Parathyroid adenoma (tissue), 2 donors: ENCODE measurements around the gene ECM1.

Experiments used
- H2AFZ ChIP-seq: fragments of 300-600 bp; sonication (generic); one replicate; pipeline ENCODE4 v1.7.0; 2017; ENCODE audit warnings: antibody characterized with exemption, mild to moderate bottlenecking
- H3K27ac ChIP-seq: fragments of 300-600 bp; sonication (generic); one replicate; pipeline ENCODE4 v1.7.0; 2017
- H3K27me3 ChIP-seq: fragments of 300-600 bp; sonication (generic); one replicate; pipeline ENCODE4 v1.7.0; 2017; ENCODE audit warnings: low read length; ENCODE audit not compliant: control insufficient read depth, insufficient read depth
- H3K36me3 ChIP-seq: fragments of 300-600 bp; sonication (generic); one replicate; pipeline ENCODE4 v1.7.0; 2017; ENCODE audit warnings: low read length; ENCODE audit not compliant: control insufficient read depth, insufficient read depth
- H3K4me1 ChIP-seq: fragments of 300-600 bp; sonication (generic); one replicate; pipeline ENCODE4 v1.7.0; 2017; ENCODE audit warnings: control low read depth
- H3K4me2 ChIP-seq: fragments of 300-600 bp; sonication (generic); one replicate; pipeline ENCODE4 v1.7.0; 2017; ENCODE audit warnings: low read length
- H3K4me3 ChIP-seq: fragments of 300-600 bp; sonication (generic); one replicate; pipeline ENCODE4 v1.7.0; 2017; ENCODE audit warnings: low read depth, low read length
- H3K79me2 ChIP-seq: fragments of 300-600 bp; sonication (generic); one replicate; pipeline ENCODE4 v1.7.0; 2017; ENCODE audit warnings: control low read depth
- H3K9ac ChIP-seq: fragments of 300-600 bp; sonication (generic); one replicate; pipeline ENCODE4 v1.7.0; 2017; ENCODE audit warnings: mild to moderate bottlenecking
- H3K9me3 ChIP-seq: fragments of 300-600 bp; sonication (generic); one replicate; pipeline ENCODE4 v1.7.0; 2017; ENCODE audit warnings: low read length; ENCODE audit not compliant: control insufficient read depth
- TF ChIP-seq, protein P1 (sequence below): fragments of 300-600 bp; sonication (generic); IDR thresholded peaks from one replicate; pipeline ENCODE4 v1.7.0; 2017; ENCODE audit warnings: antibody characterized with exemption, mild to moderate bottlenecking
- donor health status: primary hyperparathyroidism.

ECM1 gene

DNA sequence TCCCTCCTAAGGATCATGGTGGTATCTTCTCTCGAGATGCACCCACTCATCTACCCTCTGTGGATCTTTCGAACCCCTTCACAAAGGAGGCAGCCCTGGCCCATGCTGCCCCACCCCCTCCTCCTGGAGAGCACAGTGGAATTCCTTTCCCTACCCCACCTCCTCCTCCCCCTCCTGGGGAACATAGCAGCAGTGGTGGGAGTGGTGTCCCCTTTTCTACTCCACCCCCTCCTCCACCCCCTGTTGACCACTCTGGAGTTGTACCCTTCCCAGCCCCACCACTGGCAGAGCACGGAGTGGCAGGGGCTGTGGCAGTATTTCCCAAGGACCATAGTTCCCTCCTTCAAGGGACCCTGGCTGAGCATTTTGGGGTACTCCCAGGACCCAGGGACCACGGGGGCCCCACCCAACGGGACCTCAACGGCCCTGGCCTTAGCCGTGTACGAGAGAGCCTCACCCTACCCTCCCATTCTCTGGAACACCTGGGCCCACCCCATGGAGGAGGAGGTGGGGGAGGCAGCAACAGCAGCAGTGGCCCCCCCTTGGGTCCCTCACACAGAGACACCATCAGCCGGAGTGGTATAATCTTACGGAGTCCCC lies 35.2 kb upstream of the ECM1 start:
- Histone ChIP-seq H3K79me2 (no peaks in the 10 kb centered on the region), H3K4me3 (no peak overlapping the region), H3K27ac (no peak overlapping the region), H3K36me3 (no peaks in the 10 kb centered on the region), H3K9me3 (no peaks in the 10 kb centered on the region), H3K4me1 (no peaks in the 10 kb centered on the region), H3K27me3 (no peaks in the 10 kb centered on the region), H3K9ac (no peak overlapping the region), H3K4me2 (no peak overlapping the region), H2AFZ (no peak overlapping the region)
- TF ChIP-seq, protein P1, sequence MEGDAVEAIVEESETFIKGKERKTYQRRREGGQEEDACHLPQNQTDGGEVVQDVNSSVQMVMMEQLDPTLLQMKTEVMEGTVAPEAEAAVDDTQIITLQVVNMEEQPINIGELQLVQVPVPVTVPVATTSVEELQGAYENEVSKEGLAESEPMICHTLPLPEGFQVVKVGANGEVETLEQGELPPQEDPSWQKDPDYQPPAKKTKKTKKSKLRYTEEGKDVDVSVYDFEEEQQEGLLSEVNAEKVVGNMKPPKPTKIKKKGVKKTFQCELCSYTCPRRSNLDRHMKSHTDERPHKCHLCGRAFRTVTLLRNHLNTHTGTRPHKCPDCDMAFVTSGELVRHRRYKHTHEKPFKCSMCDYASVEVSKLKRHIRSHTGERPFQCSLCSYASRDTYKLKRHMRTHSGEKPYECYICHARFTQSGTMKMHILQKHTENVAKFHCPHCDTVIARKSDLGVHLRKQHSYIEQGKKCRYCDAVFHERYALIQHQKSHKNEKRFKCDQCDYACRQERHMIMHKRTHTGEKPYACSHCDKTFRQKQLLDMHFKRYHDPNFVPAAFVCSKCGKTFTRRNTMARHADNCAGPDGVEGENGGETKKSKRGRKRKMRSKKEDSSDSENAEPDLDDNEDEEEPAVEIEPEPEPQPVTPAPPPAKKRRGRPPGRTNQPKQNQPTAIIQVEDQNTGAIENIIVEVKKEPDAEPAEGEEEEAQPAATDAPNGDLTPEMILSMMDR, result no peak

GRCh38 chr1:150473659-150474058 lies 34.2 kb upstream of the ECM1 start:
- no peaks in the 10 kb centered on the region for H3K36me3 ChIP-seq
- H3K79me2 ChIP-seq, result no peaks in the 10 kb centered on the region
- TF ChIP-seq, protein P1, result no peak
- H3K9ac ChIP-seq, result no peak overlapping the region
- H3K4me1 ChIP-seq, result no peaks in the 10 kb centered on the region
- H3K4me3 ChIP-seq, result no peak overlapping the region
- H3K27ac ChIP-seq, result no peak overlapping the region
- no peaks in the 10 kb centered on the region for H3K9me3 ChIP-seq
- no peak overlapping the region for H3K4me2 ChIP-seq
- no peaks in the 10 kb centered on the region for H3K27me3 ChIP-seq
- no peak overlapping the region for H2AFZ ChIP-seq

DNA sequence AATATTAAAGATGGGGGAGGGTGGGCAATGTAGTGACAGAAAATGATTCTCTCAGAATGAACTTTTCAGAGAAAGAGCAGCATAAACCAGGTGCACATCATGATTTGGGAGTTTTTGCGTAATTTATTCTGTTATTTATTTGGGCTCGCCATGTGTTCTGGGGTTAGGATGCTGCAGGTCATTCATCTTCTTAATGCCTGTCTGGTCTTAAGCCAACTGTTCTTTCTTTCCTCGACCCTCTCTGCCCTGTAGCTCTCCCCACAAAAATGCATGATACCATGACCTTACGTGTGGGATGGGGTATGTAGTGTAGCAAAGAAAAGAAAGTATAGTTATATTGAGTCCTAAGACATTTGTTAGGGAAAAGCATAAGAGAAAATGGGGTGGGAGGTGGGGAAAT lies 33.0 kb upstream of the ECM1 start:
- TF ChIP-seq, protein P1, result no peak
- Histone ChIP-seq H3K79me2 (no peaks in the 10 kb centered on the region), H3K27ac (no peak overlapping the region), H3K4me1 (no peaks in the 10 kb centered on the region), H3K36me3 (no peaks in the 10 kb centered on the region), H3K4me3 (no peak overlapping the region), H2AFZ (no peak overlapping the region), H3K4me2 (no peak overlapping the region), H3K9ac (no peak overlapping the region), H3K27me3 (no peaks in the 10 kb centered on the region), H3K9me3 (no peaks in the 10 kb centered on the region)

DNA sequence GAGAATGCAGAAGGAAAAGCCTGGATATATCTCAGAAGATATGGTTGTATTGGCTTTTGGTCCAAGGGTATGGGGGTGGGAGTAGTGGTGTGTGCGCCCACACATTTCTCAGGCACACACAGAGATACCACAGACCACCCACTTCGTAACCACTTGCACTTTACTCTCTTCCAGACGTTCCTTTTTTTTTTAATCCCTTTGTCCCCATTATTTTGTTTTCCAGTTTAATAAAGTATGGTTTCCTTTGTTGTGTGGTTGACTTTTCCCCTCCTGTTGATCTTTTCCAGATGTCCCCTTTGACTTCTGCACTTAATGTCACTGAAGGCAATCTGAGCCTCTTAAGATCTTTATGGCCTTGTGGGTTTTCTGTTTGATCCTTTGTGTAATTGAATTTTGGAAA lies 31.2 kb upstream of the ECM1 start:
- Histone ChIP-seq H3K79me2 (no peaks in the 10 kb centered on the region), H3K36me3 (no peaks in the 10 kb centered on the region), H3K9me3 (no peaks in the 10 kb centered on the region), H3K27ac (no peak overlapping the region), H3K4me2 (no peak overlapping the region), H3K4me3 (no peak overlapping the region), H3K9ac (no peak overlapping the region), H2AFZ (no peak overlapping the region), H3K4me1 (no peaks in the 10 kb centered on the region), H3K27me3 (no peaks in the 10 kb centered on the region)
- TF ChIP-seq, protein P1, result no peak

DNA sequence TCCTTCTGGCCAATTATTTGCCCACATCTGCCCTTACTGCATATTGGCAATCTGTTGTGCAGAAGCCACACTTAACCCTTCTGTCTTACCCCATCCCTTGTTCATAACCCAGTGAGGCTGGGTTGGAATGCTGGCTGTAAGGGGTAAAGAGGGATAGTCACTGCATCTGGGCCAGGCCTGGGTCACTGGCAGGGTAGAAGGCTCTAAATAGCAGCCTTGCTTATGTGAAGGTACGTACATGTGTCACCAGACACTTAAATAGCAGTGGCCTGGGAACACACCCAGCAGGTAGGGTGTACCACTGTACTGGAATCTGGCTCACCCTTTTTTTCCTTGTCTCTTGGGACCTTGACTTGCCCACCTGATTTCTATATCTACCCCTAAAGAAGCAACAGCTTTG lies 30.6 kb upstream of the ECM1 start:
- Histone ChIP-seq H3K9me3 (no peaks in the 10 kb centered on the region), H3K27ac (no peak overlapping the region), H3K4me3 (no peak overlapping the region)

More for the DNA sequence above, 30.6 kb upstream of the ECM1 start:
- Histone ChIP-seq H3K4me2 (no peak overlapping the region), H3K27me3 (no peaks in the 10 kb centered on the region), H3K4me1 (no peaks in the 10 kb centered on the region), H3K9ac (no peak overlapping the region), H3K79me2 (no peaks in the 10 kb centered on the region), H2AFZ (no peak overlapping the region), H3K36me3 (no peaks in the 10 kb centered on the region)
- TF ChIP-seq, protein P1, result no peak
